Heart right ventricle (tissue), 16 donors: ENCODE data around the gene LHFPL5. TPM values are rescaled to one million over a fixed set of nuclear protein-coding genes. Genes with fewer than 3 reads are reported as not detected.

Source experiments
- ATAC-seq, 8 donors: fragments of 200-7000 bp; cut with Tn5 transposase; one replicate each; pipeline ENCODE4 v1.9.1; 2020; ENCODE audit warnings: mild to moderate bottlenecking in 8 of 8, moderate library complexity in 8 of 8, moderate number of reproducible peaks in 1 of 8
- DNase-seq, 2 donors: peaks; one replicate each; pipeline ENCODE4 v3.0.0-alpha.2; 2020
- H3K27ac ChIP-seq, 10 donors: fragments of 200-600 bp; sonication (generic) in 2 of 10; one replicate each; pipeline versions ENCODE4 v1.5.0 to v1.8.0; 2020 to 2022; ENCODE audit warnings: mild to moderate bottlenecking in 3 of 10
- H3K27me3 ChIP-seq, 7 donors: fragments of 200-600 bp; one replicate each; pipeline ENCODE4 v1.8.0; 2021 to 2022; ENCODE audit warnings: mild to moderate bottlenecking in 2 of 7
- H3K36me3 ChIP-seq, 9 donors: fragments of 200-600 bp; sonication (generic) in 1 of 9; one replicate each; pipeline versions ENCODE4 v1.5.0 to v1.8.0; 2020 to 2022; ENCODE audit warnings: mild to moderate bottlenecking in 2 of 9
- H3K4me1 ChIP-seq, 9 donors: fragments of 200-600 bp; sonication (generic) in 1 of 9; one replicate each; pipeline versions ENCODE4 v1.5.0 to v1.8.0; 2020 to 2022; ENCODE audit warnings: mild to moderate bottlenecking in 4 of 9
- H3K4me3 ChIP-seq, 10 donors: fragments of 200-600 bp; sonication (generic) in 2 of 10; one replicate each; pipeline versions ENCODE4 v1.5.0 to v1.8.0; 2020 to 2022; ENCODE audit warnings: mild to moderate bottlenecking in 7 of 10, moderate library complexity in 2 of 10
- H3K9me3 ChIP-seq, 11 donors: fragments of 200-600 bp in 10 of 11; sonication (generic) in 2 of 11; one replicate each; pipeline versions ENCODE4 v1.5.0 to v1.8.0; 2013 to 2022; ENCODE audit warnings: mild to moderate bottlenecking in 2 of 11, control low read depth in 1 of 11, moderate library complexity in 1 of 11
- WGBS, 2 donors: extraction: QIAGEN DNeasy Blood & Tissue Kit; methylation state at CpG; one replicate each; pipeline ENCODE4 v1.1.7; 2013; ENCODE audit warnings: inconsistent platforms in 1 of 2; 5-methylcytosine and 5-hydroxymethylcytosine counted together
- intact Hi-C, 10 donors: fragments of 100-400 bp; cut with DNase I; formaldehyde crosslinking; loops; one replicate each; pipeline versions ENCODE4 v1.11.1 to v1.14.2; 2022
- polyA plus RNA-seq, 2 donors: library from polyadenylated mRNA; stranded (reverse); fragments of 200-250 nt; gene quantifications; one replicate each; pipeline ENCODE4 v1.2.3, GENCODE V29; 2013
- total RNA-seq, 10 donors: library from RNA; stranded (reverse); fragmentation: NEBNext Ultra II Directional in 3 of 10; extraction: Animal tissue kit (Norgen Biotek cat#: 25700) in 3 of 10; gene quantifications; one replicate each; pipeline versions ENCODE4 v1.2.1 to v1.2.4, GENCODE V29; 2021 to 2023
- TF ChIP-seq, protein P1 (sequence below), 9 donors: fragments of 200-600 bp; sonication (generic) in 2 of 9; IDR thresholded peaks; one replicate each; pipeline versions ENCODE4 v1.5.0 to v1.8.0; 2021 to 2022; ENCODE audit warnings: antibody characterized with exemption in 9 of 9, mild to moderate bottlenecking in 5 of 9, moderate library complexity in 1 of 9
- donor health status: Arrhythmogenic right ventricular cardiomyopathy.
- donor health status: ischemic (EF 13 %, LVEDD 7.1; RV severe dilation, severe dysfunction).
- donor health status: healthy with polysubstance abuse.
- donor health status: DM: no; HTN: yes; CAD: no.
- donor health status: DM: no; HTN: no; CAD: no.
- donor health status: ischemic (EF 25% LVEDD 6.9; RV normal size, moderate dysfunction).
- donor health status: ischemic (EF 25% LVEDD 5.7; RV mildly dilated, moderate dysfunction).
- donor health status: healthy.
- donor health status: DM: yes; HTN: yes; CAD: no.
- donor health status: Ischemic cardiomyopathy.
- donor health status: ischemic (EF 35%, LVEDD 5.7; RV mildly dilated, moderate dysfunction).
- donor health status: nonischemic (EF 11% LVEDD 7.7; RV severe dilation, severe dysfunction).
- donor health status: DM: yes; HTN: yes; CAD: no.
- donor health status: PGD.
- donor health status: ischemic (EF 29% LVEDD 5.4; RV normal size, mild dysfunction).
- donor health status: nonischemic (EF 23%, LVEDD 6.1; RV moderate dilation, normal function).

Gene LHFPL5
- total and polyA plus RNA-seq, 12 donors: not detected

DNA sequence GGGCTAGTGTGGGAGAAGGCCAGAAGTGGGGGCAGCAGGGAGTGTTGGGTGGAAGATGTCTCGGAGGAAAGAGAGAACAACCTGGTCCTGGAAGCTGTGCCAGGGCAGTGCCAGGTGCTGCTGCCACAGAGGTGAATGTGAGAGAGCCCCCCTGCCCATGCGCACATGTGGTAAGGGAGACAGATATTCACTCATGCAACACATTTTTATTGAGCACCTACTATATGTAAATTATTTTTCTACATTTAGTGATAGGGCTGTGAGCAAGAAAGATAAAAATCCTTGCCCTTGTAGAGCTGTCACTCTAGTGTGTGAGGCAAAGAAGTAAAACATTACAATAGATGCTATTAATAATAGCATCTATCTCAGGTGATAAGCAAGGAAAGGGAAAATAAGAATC is 23.9 kb upstream of the LHFPL5 start:
- no peak for DNase-seq
- TF ChIP-seq, protein P1, sequence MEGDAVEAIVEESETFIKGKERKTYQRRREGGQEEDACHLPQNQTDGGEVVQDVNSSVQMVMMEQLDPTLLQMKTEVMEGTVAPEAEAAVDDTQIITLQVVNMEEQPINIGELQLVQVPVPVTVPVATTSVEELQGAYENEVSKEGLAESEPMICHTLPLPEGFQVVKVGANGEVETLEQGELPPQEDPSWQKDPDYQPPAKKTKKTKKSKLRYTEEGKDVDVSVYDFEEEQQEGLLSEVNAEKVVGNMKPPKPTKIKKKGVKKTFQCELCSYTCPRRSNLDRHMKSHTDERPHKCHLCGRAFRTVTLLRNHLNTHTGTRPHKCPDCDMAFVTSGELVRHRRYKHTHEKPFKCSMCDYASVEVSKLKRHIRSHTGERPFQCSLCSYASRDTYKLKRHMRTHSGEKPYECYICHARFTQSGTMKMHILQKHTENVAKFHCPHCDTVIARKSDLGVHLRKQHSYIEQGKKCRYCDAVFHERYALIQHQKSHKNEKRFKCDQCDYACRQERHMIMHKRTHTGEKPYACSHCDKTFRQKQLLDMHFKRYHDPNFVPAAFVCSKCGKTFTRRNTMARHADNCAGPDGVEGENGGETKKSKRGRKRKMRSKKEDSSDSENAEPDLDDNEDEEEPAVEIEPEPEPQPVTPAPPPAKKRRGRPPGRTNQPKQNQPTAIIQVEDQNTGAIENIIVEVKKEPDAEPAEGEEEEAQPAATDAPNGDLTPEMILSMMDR (IDR thresholded peaks at IDR 0.05): no peak
- H3K4me3 ChIP-seq: no peak overlapping the region
- no peak overlapping the region for H3K27ac ChIP-seq
- intact Hi-C loops: no loop called here
- no peaks in the 10 kb centered on the region for H3K36me3 ChIP-seq
- H3K27me3 ChIP-seq: peaks cover 3 to 81% (median 44%) of the 10 kb centered on the region in 7 donors
- ATAC-seq: no peak
- H3K9me3 ChIP-seq: no peaks in the 10 kb centered on the region
- H3K4me1 ChIP-seq: peaks cover 0 to 6% (median 4%) of the 10 kb centered on the region in 9 donors
- 95 to 96% methylated on average over 2 of the region's 2 CpGs for WGBS, 2 donors

DNA sequence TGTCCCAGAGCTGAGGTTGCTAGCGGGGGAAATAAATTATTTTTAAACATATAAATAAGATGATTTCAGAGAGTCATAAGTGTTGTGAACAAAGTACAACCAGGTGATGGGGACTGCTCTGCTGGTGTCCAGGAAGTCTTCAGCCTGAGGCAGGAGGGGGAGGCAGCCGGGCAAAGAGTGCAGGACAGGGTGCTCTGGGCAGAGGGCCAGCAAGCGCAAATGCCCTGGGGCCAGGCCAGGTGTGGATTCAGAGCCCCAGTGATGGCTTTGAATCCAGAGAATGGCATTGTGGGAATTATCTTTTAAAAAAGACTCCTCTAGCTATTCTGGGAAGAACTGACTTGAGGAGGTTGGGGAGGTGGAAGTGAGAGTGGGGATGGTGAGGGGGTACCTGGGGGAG is 22.7 kb upstream of the LHFPL5 start:
- no peaks in the 10 kb centered on the region for H3K36me3 ChIP-seq
- DNase-seq: no peak
- intact Hi-C loops: no loop called here
- H3K27me3 ChIP-seq: peaks cover 8 to 81% (median 46%) of the 10 kb centered on the region in 7 donors
- H3K4me1 ChIP-seq: peaks cover 0 to 4% (median 0%) of the 10 kb centered on the region in 9 donors
- no peak for ATAC-seq
- no peak overlapping the region for H3K27ac ChIP-seq
- H3K9me3 ChIP-seq: no peaks in the 10 kb centered on the region
- TF ChIP-seq, protein P1 (IDR thresholded peaks at IDR 0.05): no peak
- WGBS, 2 donors: 57 to 59% methylated on average over 3 of the region's 3 CpGs
- no peak overlapping the region for H3K4me3 ChIP-seq

DNA sequence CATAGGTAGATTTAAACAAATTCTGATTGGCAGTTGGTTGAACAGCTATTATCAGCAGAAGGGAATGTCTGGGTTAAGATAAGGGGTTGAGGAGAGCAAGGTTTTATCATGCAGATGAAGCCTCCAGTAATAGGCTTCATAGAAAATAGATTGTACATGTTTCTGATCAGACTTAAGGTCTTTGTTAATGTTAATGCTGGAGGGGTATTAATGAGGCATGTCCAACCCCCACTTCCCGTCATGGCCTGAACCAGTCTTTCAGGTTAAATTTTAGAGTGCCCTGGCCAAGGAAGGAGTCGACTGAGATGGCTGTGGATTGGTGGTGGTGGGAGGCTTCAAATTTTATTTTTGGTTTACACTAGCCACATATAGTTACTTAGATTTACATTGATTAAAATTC is 21.0 kb upstream of the LHFPL5 start:
- WGBS, 2 donors: 58 to 64% methylated on average over 2 of the region's 2 CpGs
- H3K27me3 ChIP-seq: peaks cover 15 to 83% (median 59%) of the 10 kb centered on the region in 7 donors
- no peaks in the 10 kb centered on the region for H3K9me3 ChIP-seq
- ATAC-seq (no peak), DNase-seq (no peak)
- no peak overlapping the region for H3K4me3 ChIP-seq
- intact Hi-C loops: no loop called here
- peaks cover 0 to 4% (median 0%) of the 10 kb centered on the region in 9 donors for H3K4me1 ChIP-seq
- TF ChIP-seq, protein P1 (IDR thresholded peaks at IDR 0.05): no peak
- H3K27ac ChIP-seq: no peak overlapping the region
- no peaks in the 10 kb centered on the region for H3K36me3 ChIP-seq

- H3K36me3 ChIP-seq: no peaks in the 10 kb centered on the region
- TF ChIP-seq, protein P1 (IDR thresholded peaks at IDR 0.05): no peak
- WGBS, 2 donors: 56 to 74% methylated on average over 2 of the region's 2 CpGs
- no peak overlapping the region for H3K4me3 ChIP-seq
- peaks cover 0 to 4% (median 0%) of the 10 kb centered on the region in 9 donors for H3K4me1 ChIP-seq
- peaks cover 24 to 85% (median 64%) of the 10 kb centered on the region in 7 donors for H3K27me3 ChIP-seq
- no peak for DNase-seq
- no peak overlapping the region for H3K27ac ChIP-seq
- H3K9me3 ChIP-seq: no peaks in the 10 kb centered on the region
- ATAC-seq: no peak
- intact Hi-C loops: no loop called here
Observed at GRCh38 chr6:35786272-35786671, 18.9 kb upstream of the LHFPL5 start.
